RWPE2 (cell line): ENCODE measurements around the gene C1QTNF5.

ENCODE experiments used
- ATAC-seq: fragments of 200-7000 bp; cut with Tn5 transposase; 3 replicates; pipeline ENCODE4 v1.9.1; 2021; ENCODE audit warnings: low read depth
- DNase-seq: peaks from one replicate; pipeline ENCODE4 v3.0.0-alpha.2; 2020; ENCODE audit warnings: low spot score
- H3K27ac ChIP-seq: fragments of 450-650 bp; 2 replicates; pipeline ENCODE4 v1.5.1; 2017; ENCODE audit warnings: mild to moderate bottlenecking; ENCODE audit not compliant: poor library complexity, severe bottlenecking
- H3K27me3 ChIP-seq: fragments of 250-450 bp; sonication (Bioruptor Pico); 2 replicates; pipeline ENCODE4 v1.5.1; 2021; ENCODE audit warnings: mild to moderate bottlenecking, moderate library complexity; ENCODE audit not compliant: insufficient read depth, poor library complexity, severe bottlenecking
- H3K36me3 ChIP-seq: fragments of 250-450 bp; sonication (Bioruptor Pico); 2 replicates; pipeline ENCODE4 v1.5.1; 2020; ENCODE audit warnings: low read depth, mild to moderate bottlenecking, moderate library complexity
- H3K4me1 ChIP-seq: fragments of 250-450 bp; sonication (Bioruptor Pico); 2 replicates; pipeline ENCODE4 v1.5.1; 2021; ENCODE audit warnings: mild to moderate bottlenecking, moderate library complexity; ENCODE audit not compliant: insufficient read depth, poor library complexity, severe bottlenecking
- H3K4me3 ChIP-seq: fragments of 250-450 bp; sonication (Bioruptor Pico); 2 replicates; pipeline ENCODE4 v1.5.1; 2021; ENCODE audit warnings: mild to moderate bottlenecking, moderate library complexity; ENCODE audit not compliant: severe bottlenecking
- H3K9me3 ChIP-seq: fragments of 250-450 bp; sonication (Bioruptor Pico); 2 replicates; pipeline ENCODE4 v1.5.1; 2021; ENCODE audit warnings: mild to moderate bottlenecking, moderate library complexity; ENCODE audit not compliant: severe bottlenecking
- TF ChIP-seq, protein P1 (sequence below): fragments of 450-650 bp; IDR thresholded peaks from one replicate; pipeline ENCODE4 v1.5.1; 2017; ENCODE audit warnings: mild to moderate bottlenecking, moderate library complexity; ENCODE audit not compliant: poor library complexity, severe bottlenecking

Gene C1QTNF5

GRCh38 chr11:119332111-119332765, 8.4 kb downstream of the C1QTNF5 start:
- TF ChIP-seq, protein P1, sequence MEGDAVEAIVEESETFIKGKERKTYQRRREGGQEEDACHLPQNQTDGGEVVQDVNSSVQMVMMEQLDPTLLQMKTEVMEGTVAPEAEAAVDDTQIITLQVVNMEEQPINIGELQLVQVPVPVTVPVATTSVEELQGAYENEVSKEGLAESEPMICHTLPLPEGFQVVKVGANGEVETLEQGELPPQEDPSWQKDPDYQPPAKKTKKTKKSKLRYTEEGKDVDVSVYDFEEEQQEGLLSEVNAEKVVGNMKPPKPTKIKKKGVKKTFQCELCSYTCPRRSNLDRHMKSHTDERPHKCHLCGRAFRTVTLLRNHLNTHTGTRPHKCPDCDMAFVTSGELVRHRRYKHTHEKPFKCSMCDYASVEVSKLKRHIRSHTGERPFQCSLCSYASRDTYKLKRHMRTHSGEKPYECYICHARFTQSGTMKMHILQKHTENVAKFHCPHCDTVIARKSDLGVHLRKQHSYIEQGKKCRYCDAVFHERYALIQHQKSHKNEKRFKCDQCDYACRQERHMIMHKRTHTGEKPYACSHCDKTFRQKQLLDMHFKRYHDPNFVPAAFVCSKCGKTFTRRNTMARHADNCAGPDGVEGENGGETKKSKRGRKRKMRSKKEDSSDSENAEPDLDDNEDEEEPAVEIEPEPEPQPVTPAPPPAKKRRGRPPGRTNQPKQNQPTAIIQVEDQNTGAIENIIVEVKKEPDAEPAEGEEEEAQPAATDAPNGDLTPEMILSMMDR, result no peak
- no peak overlapping the region for H3K4me3 ChIP-seq
- ATAC-seq (no peak), DNase-seq (no peak)
- peaks cover 2% of the 10 kb centered on the region for H3K4me1 ChIP-seq
- H3K9me3 ChIP-seq, result no peaks in the 10 kb centered on the region
- peaks cover 9% of the 10 kb centered on the region; the same call in 1 of the 2 replicates for H3K36me3 ChIP-seq
- H3K27ac ChIP-seq, result no peak overlapping the region
- H3K27me3 ChIP-seq, result no peaks in the 10 kb centered on the region

DNA sequence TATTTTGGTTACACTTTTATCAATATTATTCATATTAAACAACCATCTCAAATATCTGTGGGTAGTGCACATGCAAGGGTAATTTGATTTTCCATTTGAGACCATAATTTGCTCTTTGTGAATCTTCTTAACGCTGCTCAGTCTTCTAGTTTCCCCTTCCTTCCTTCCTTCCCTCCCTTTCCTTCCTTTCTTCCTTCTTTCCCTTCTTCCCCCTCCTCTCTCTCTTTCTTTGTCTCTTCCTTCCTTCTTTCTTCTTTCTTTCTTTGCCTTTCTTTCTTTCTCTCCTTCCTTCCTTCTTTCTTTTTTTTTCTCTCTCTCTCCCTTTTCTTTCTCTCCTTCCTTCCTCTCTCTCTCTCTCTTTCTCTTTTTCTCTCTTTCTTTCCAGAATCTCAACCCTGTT, 10.4 kb downstream of the C1QTNF5 start:
- no peaks in the 10 kb centered on the region for H3K4me1 ChIP-seq
- H3K4me3 ChIP-seq, result no peak overlapping the region
- no peaks in the 10 kb centered on the region for H3K9me3 ChIP-seq
- ATAC-seq, result no peak
- TF ChIP-seq, protein P1, result no peak
- DNase-seq, result no peak
- H3K27me3 ChIP-seq, result no peaks in the 10 kb centered on the region
- H3K36me3 ChIP-seq, result no peaks in the 10 kb centered on the region
- H3K27ac ChIP-seq, result no peak overlapping the region

- no peak for ATAC-seq
- DNase-seq, result no peak
- TF ChIP-seq, protein P1, result no peak
- H3K27me3 ChIP-seq, result no peaks in the 10 kb centered on the region
- H3K36me3 ChIP-seq, result no peaks in the 10 kb centered on the region
- H3K4me1 ChIP-seq, result no peaks in the 10 kb centered on the region
- no peak overlapping the region for H3K27ac ChIP-seq
- H3K9me3 ChIP-seq, result no peaks in the 10 kb centered on the region
- H3K4me3 ChIP-seq, result no peak overlapping the region
These were observed 11.4 kb downstream of the C1QTNF5 start for GRCh38 chr11:119329320-119329719.

- H3K4me3 ChIP-seq, result no peak overlapping the region
- H3K36me3 ChIP-seq, result no peaks in the 10 kb centered on the region
- no peak for ATAC-seq
These were observed 16.5 kb downstream of the C1QTNF5 start for GRCh38 chr11:119324189-119324588.

More at GRCh38 chr11:119324189-119324588, 16.5 kb downstream of the C1QTNF5 start:
- no peaks in the 10 kb centered on the region for H3K4me1 ChIP-seq
- H3K9me3 ChIP-seq, result no peaks in the 10 kb centered on the region
- TF ChIP-seq, protein P1, result no peak
- no peaks in the 10 kb centered on the region for H3K27me3 ChIP-seq
- H3K27ac ChIP-seq, result no peak overlapping the region
- DNase-seq, result no peak
